ACHN (cell line): ENCODE measurements around the gene OR13D1.
A peak's percentile ranks its signal among the peaks of the same experiment; 100 is the strongest.
"Not testable (repeated sequence)": the region's sequence is repeated elsewhere in the genome, so short reads cannot be mapped to it uniquely, and the experiment has no call there.

Experiments used
- DNase-seq: peaks from one replicate; pipeline ENCODE4 v3.0.0-alpha.2; 2015
- in situ Hi-C: cut with HindIII; loops from 2 replicates; pipeline ENCODE4 v1.10.0; 2017; ENCODE audit warnings: low sequenced_read_pairs, low pct_ligation_motif_present, low pct_unique_long_range_greater_than_20kb

The OR13D1 gene

GRCh38 chr9:104694218-104694617 lies at the start of gene OR13D1:
Gene OR13D1 (plus strand): TSS chr9:104694518. CDS start chr9:104694518, 0 bp downstream.
- in situ Hi-C loops: no loop called here
- DNase-seq: no peak

GRCh38 chr9:104658496-104659195 lies 35.7 kb upstream of the OR13D1 start:
- DNase-seq: no peak
- in situ Hi-C loops: no loop called here

GRCh38 chr9:104675611-104676010 lies 18.7 kb upstream of the OR13D1 start:
- no peak for DNase-seq
- in situ Hi-C loops: no loop called here

GRCh38 chr9:104682642-104683041 lies 11.7 kb upstream of the OR13D1 start:
- in situ Hi-C loops: no loop called here
- DNase-seq: peak; percentile 61

- in situ Hi-C loops: no loop called here
- DNase-seq: no peak
These were observed 8.2 kb upstream of the OR13D1 start for GRCh38 chr9:104686081-104686480.

- in situ Hi-C loops: no loop called here
- DNase-seq: no peak
These were observed 6.0 kb downstream of the OR13D1 start for GRCh38 chr9:104700306-104700705.

GRCh38 chr9:104708737-104709136 lies 14.4 kb downstream of the OR13D1 start:
- in situ Hi-C loops, DNase-seq: not testable (repeated sequence)

GRCh38 chr9:104711604-104712003 lies 17.3 kb downstream of the OR13D1 start:
- no peak for DNase-seq
- in situ Hi-C loops: no loop called here

- DNase-seq: no peak
- in situ Hi-C loops: no loop called here
These were observed 30.7 kb downstream of the OR13D1 start for GRCh38 chr9:104725014-104725413.

- DNase-seq: no peak
- in situ Hi-C loops: no loop called here
These were observed 44.1 kb downstream of the OR13D1 start for GRCh38 chr9:104738452-104738851.

- no peak for DNase-seq
- in situ Hi-C loops: no loop called here
These were observed 46.3 kb downstream of the OR13D1 start for GRCh38 chr9:104740621-104741020.

GRCh38 chr9:104743376-104743985 lies 49.2 kb downstream of the OR13D1 start:
- peak; percentile 59 for DNase-seq
- in situ Hi-C loops: no loop called here
